HEK293 (cell line): ENCODE data around the gene RCC1.
A peak's percentile ranks its signal among the peaks of the same experiment; 100 is the strongest.

ENCODE experiments used
- CTCF ChIA-PET: fragments of 350-600 bp; formaldehyde crosslinking; extraction: SDS; loops from one replicate; lab custom pipeline; 2021; ENCODE audit warnings: antibody characterized with exemption; lab: Yijun Ruan, JAX
- POLR2A ChIA-PET: fragments of 300-600 bp; formaldehyde crosslinking; extraction: SDS; loops from one replicate; lab custom pipeline; 2020; ENCODE audit warnings: antibody characterized with exemption, inconsistent platforms; lab: Yijun Ruan, JAX
- H3K27ac ChIP-seq: fragments of 200-500 bp; sonication (Bioruptor generic); 2 replicates; pipeline ENCODE4 v1.5.1; 2014; ENCODE audit warnings: low read depth, low read length, control low read depth, inconsistent platforms; ENCODE audit errors: extremely low read depth
- H3K36me3 ChIP-seq, 2 experiments: fragments of 200-500 bp in 1 of 2; sonication (Bioruptor generic) in 1 of 2; 1 replicate in 1 of 2; 2 replicates in 1 of 2; pipeline ENCODE4 v1.5.1; 2014 to 2017; ENCODE audit warnings: inconsistent platforms in 2 of 2, low read length in 2 of 2; ENCODE audit not compliant: control insufficient read depth in 2 of 2, insufficient read depth in 1 of 2
- H3K4me1 ChIP-seq: fragments of 200-500 bp; sonication (Bioruptor generic); 2 replicates; pipeline ENCODE4 v1.5.1; 2014; ENCODE audit warnings: mild to moderate bottlenecking, low read length, inconsistent platforms; ENCODE audit not compliant: control insufficient read depth, insufficient read depth
- H3K4me3 ChIP-seq: 2 replicates; pipeline ENCODE4 v1.5.1; 2011; ENCODE audit warnings: low read depth, mild to moderate bottlenecking, control low read depth, low read length, moderate library complexity
- H3K9me3 ChIP-seq: fragments of 200-500 bp; sonication (Bioruptor generic); 2 replicates; pipeline ENCODE4 v1.5.1; 2014; ENCODE audit warnings: low read depth, low read length, inconsistent platforms; ENCODE audit not compliant: control insufficient read depth, insufficient read depth
- BCL11B ChIP-seq: fragments of 450-650 bp; formaldehyde crosslinking; IDR thresholded peaks from 2 replicates; pipeline ENCODE4 v1.5.1; 2016; ENCODE audit warnings: low read depth, missing biosample characterization, missing genetic modification characterization
- IKZF3 ChIP-seq: fragments of 450-650 bp; IDR thresholded peaks from 2 replicates; pipeline ENCODE4 v1.5.0; 2018; ENCODE audit warnings: missing biosample characterization, mild to moderate bottlenecking, missing genetic modification characterization, moderate library complexity
- KLF10 ChIP-seq: fragments of 450-650 bp; IDR thresholded peaks from 2 replicates; pipeline ENCODE4 v1.5.1; 2018; ENCODE audit warnings: missing biosample characterization, mild to moderate bottlenecking, missing genetic modification characterization
- SP7 ChIP-seq: fragments of 450-650 bp; formaldehyde crosslinking; IDR thresholded peaks from 2 replicates; pipeline ENCODE4 v1.5.1; 2016; ENCODE audit warnings: missing biosample characterization, missing genetic modification characterization
- YY1 ChIP-seq: fragments of 450-650 bp; formaldehyde crosslinking; IDR thresholded peaks from 2 replicates; pipeline ENCODE4 v1.5.1; 2018; ENCODE audit warnings: missing biosample characterization, missing genetic modification characterization
- ZBTB20 ChIP-seq: fragments of 450-650 bp; formaldehyde crosslinking; IDR thresholded peaks from 2 replicates; pipeline ENCODE4 v1.5.1; 2016; ENCODE audit warnings: missing biosample characterization, missing genetic modification characterization
- ZEB2 ChIP-seq: fragments of 450-650 bp; formaldehyde crosslinking; IDR thresholded peaks from 2 replicates; pipeline ENCODE4 v1.5.1; 2016; ENCODE audit warnings: missing biosample characterization, missing genetic modification characterization
- ZNF138 ChIP-seq: fragments of 450-650 bp; formaldehyde crosslinking; IDR thresholded peaks from 2 replicates; pipeline ENCODE4 v1.5.1; 2016; ENCODE audit warnings: missing biosample characterization, missing genetic modification characterization, borderline replicate concordance
- ZNF157 ChIP-seq: fragments of 450-650 bp; formaldehyde crosslinking; IDR thresholded peaks from 2 replicates; pipeline ENCODE4 v1.5.1; 2016; ENCODE audit warnings: missing biosample characterization, missing genetic modification characterization
- ZNF19 ChIP-seq: fragments of 450-650 bp; formaldehyde crosslinking; IDR thresholded peaks from 2 replicates; pipeline ENCODE4; 2016; ENCODE audit warnings: missing biosample characterization, missing genetic modification characterization, low read depth
- ZNF223 ChIP-seq: fragments of 450-650 bp; formaldehyde crosslinking; IDR thresholded peaks from 2 replicates; pipeline ENCODE4 v1.5.1; 2016; ENCODE audit warnings: missing biosample characterization, missing genetic modification characterization
- ZNF311 ChIP-seq: fragments of 450-650 bp; formaldehyde crosslinking; IDR thresholded peaks from 2 replicates; pipeline ENCODE4 v1.5.1; 2017; ENCODE audit warnings: missing biosample characterization, missing genetic modification characterization, borderline replicate concordance
- ZNF391 ChIP-seq: fragments of 450-650 bp; formaldehyde crosslinking; IDR thresholded peaks from 2 replicates; pipeline ENCODE4 v1.5.1; 2016; ENCODE audit warnings: low read depth, missing biosample characterization, missing genetic modification characterization, borderline replicate concordance
- ZNF433 ChIP-seq: fragments of 450-650 bp; formaldehyde crosslinking; IDR thresholded peaks from 2 replicates; pipeline ENCODE4 v1.5.1; 2016; ENCODE audit warnings: missing biosample characterization, missing genetic modification characterization, low read depth
- ZNF529 ChIP-seq: fragments of 450-650 bp; formaldehyde crosslinking; IDR thresholded peaks from 2 replicates; pipeline ENCODE4 v1.5.1; 2017; ENCODE audit warnings: missing genetic modification characterization, missing biosample characterization; ENCODE audit not compliant: insufficient replicate concordance
- ZNF555 ChIP-seq: fragments of 450-650 bp; formaldehyde crosslinking; conservative IDR thresholded peaks from 2 replicates; pipeline ENCODE4 v1.5.1; 2017; ENCODE audit warnings: missing biosample characterization, mild to moderate bottlenecking, missing genetic modification characterization, inconsistent platforms
- ZNF600 ChIP-seq: fragments of 450-650 bp; formaldehyde crosslinking; IDR thresholded peaks from 2 replicates; pipeline ENCODE4 v1.5.1; 2016; ENCODE audit warnings: missing biosample characterization, missing genetic modification characterization
- ZNF623 ChIP-seq: fragments of 450-650 bp; formaldehyde crosslinking; IDR thresholded peaks from 2 replicates; pipeline ENCODE4 v1.5.1; 2016; ENCODE audit warnings: missing biosample characterization, missing genetic modification characterization
- ZNF626 ChIP-seq: fragments of 450-650 bp; sonication (Bioruptor Pico); formaldehyde crosslinking; IDR thresholded peaks from 2 replicates; pipeline ENCODE4 v1.5.1; 2018; ENCODE audit warnings: missing biosample characterization, missing genetic modification characterization, inconsistent platforms
- ZNF791 ChIP-seq: fragments of 450-650 bp; formaldehyde crosslinking; IDR thresholded peaks from 2 replicates; pipeline ENCODE4 v1.5.1; 2016; ENCODE audit warnings: missing biosample characterization, missing genetic modification characterization
- TF ChIP-seq, protein P1 (sequence below): fragments of 450-650 bp; formaldehyde crosslinking; IDR thresholded peaks from 2 replicates; pipeline ENCODE4 v1.5.1; 2017; ENCODE audit warnings: missing biosample characterization, missing genetic modification characterization
- TF ChIP-seq, protein P2 (sequence below): fragments of 450-650 bp; formaldehyde crosslinking; IDR thresholded peaks from 2 replicates; pipeline ENCODE4 v1.5.1; 2016; ENCODE audit warnings: missing biosample characterization, missing genetic modification characterization

The RCC1 gene

DNA sequence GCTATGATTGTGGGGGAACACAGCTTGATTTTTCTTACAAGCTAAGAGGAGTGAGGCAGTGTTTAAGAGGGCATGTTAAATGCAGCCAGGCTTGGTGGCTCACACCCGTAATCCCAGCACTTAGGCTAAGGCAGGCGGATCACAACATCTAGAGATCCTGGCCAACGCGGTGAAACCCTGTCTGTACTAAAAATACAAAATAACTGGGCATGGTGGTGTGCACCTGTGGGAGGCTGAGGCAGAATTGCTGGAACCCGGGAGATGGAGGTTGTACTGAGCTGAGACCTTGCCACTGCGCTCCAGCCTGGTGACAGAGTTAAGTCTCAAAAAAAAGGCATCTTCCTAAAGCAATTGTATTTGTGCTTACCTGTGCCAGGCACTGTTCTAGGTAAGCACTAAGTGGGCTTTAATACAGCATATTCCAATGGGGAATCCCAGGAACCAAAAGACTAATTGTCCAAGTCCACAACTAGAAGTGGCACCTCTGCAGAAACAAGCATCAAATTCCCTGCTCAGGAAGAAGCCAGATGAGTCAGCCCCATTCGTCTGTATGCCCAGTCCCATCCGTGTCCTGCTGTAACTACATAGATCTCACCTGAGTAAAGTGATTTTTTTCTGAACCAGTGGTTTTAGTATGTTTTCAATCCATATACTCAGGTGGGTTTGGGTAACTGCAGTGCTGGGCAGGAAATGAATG, 4.6 kb downstream of the RCC1 start:
- ChIA-PET POLR2A (interaction anchor here (1.0 to 2.1 kb wide), 8 partner anchors 10 to 262 kb away, joined by 3 to 16 read pairs (median 6); no protein-coding TSS in a partner anchor), CTCF (interaction anchor here (0.6 kb wide), 1 partner anchor 100 kb away, joined by 3 read pairs; no protein-coding TSS in a partner anchor)
- TF ChIP-seq SP7 (0 out of 2 replicates have a peak, but pooled peaks have one; percentile 13), ZNF600 (tag by site-specific recombination) (peak; percentile 63), ZNF223 (tag by site-specific recombination) (no peak), YY1 (no peak), ZNF555 (tag by site-specific recombination) (no peak), ZNF391 (no peak), BCL11B (tag by site-specific recombination) (no peak), ZNF626 (tag by site-specific recombination) (no peak), ZEB2 (tag by site-specific recombination) (peak; percentile 27; the same call in 1 of the 2 replicates), ZNF433 (tag by site-specific recombination) (no peak), ZNF529 (tag by site-specific recombination) (no peak), ZNF19 (tag by site-specific recombination) (no peak), ZNF138 (tag by site-specific recombination) (no peak), KLF10 (tag by site-specific recombination) (0 out of 2 replicates have a peak, but pooled peaks have one; percentile 11), ZNF311 (tag by site-specific recombination) (no peak), ZNF791 (tag by site-specific recombination) (no peak), IKZF3 (tag by site-specific recombination) (peak; percentile 38; the same call in 1 of the 2 replicates), ZNF157 (tag by site-specific recombination) (no peak), ZNF623 (tag by site-specific recombination) (no peak), ZBTB20 (tag by site-specific recombination) (0 out of 2 replicates have a peak, but pooled peaks have one; percentile 19)
- TF ChIP-seq, protein P1, sequence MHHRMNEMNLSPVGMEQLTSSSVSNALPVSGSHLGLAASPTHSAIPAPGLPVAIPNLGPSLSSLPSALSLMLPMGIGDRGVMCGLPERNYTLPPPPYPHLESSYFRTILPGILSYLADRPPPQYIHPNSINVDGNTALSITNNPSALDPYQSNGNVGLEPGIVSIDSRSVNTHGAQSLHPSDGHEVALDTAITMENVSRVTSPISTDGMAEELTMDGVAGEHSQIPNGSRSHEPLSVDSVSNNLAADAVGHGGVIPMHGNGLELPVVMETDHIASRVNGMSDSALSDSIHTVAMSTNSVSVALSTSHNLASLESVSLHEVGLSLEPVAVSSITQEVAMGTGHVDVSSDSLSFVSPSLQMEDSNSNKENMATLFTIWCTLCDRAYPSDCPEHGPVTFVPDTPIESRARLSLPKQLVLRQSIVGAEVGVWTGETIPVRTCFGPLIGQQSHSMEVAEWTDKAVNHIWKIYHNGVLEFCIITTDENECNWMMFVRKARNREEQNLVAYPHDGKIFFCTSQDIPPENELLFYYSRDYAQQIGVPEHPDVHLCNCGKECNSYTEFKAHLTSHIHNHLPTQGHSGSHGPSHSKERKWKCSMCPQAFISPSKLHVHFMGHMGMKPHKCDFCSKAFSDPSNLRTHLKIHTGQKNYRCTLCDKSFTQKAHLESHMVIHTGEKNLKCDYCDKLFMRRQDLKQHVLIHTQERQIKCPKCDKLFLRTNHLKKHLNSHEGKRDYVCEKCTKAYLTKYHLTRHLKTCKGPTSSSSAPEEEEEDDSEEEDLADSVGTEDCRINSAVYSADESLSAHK (tag by site-specific recombination): no peak
- TF ChIP-seq, protein P2, sequence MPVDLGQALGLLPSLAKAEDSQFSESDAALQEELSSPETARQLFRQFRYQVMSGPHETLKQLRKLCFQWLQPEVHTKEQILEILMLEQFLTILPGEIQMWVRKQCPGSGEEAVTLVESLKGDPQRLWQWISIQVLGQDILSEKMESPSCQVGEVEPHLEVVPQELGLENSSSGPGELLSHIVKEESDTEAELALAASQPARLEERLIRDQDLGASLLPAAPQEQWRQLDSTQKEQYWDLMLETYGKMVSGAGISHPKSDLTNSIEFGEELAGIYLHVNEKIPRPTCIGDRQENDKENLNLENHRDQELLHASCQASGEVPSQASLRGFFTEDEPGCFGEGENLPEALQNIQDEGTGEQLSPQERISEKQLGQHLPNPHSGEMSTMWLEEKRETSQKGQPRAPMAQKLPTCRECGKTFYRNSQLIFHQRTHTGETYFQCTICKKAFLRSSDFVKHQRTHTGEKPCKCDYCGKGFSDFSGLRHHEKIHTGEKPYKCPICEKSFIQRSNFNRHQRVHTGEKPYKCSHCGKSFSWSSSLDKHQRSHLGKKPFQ (tag by site-specific recombination): no peak
- Histone ChIP-seq H3K9me3 (no peaks in the 10 kb centered on the region), H3K4me1 (no peaks in the 10 kb centered on the region; the same call in 1 of the 2 replicates), H3K4me3 (no peak overlapping the region), H3K27ac (no peak overlapping the region), H3K36me3 (peaks cover 15 to 82% of the 10 kb centered on the region in 2 experiments; a peak in 2 of 3 replicates)
